Ishikawa (cell line): ENCODE results near the gene NR5A1.
A peak's percentile ranks its signal among the peaks of the same experiment; 100 is the strongest.

Experiments used
- CEBPB ChIP-seq: IDR thresholded peaks from 2 replicates; pipeline ENCODE4 v1.6.1; 2012
- CREB1 ChIP-seq: IDR thresholded peaks from 2 replicates; pipeline ENCODE4 v1.6.1; 2012; ENCODE audit warnings: low read depth
- EGR1 ChIP-seq: IDR thresholded peaks from 2 replicates; pipeline ENCODE4 v1.6.1; 2012
- EP300 ChIP-seq: IDR thresholded peaks from 2 replicates; pipeline ENCODE4 v1.6.1; 2012; ENCODE audit warnings: borderline replicate concordance
- FOXM1 ChIP-seq: IDR thresholded peaks from 2 replicates; pipeline ENCODE4 v1.6.1; 2012; ENCODE audit warnings: low read depth, borderline replicate concordance
- MAX ChIP-seq: IDR thresholded peaks from 2 replicates; pipeline ENCODE4 v1.6.1; 2012
- NFIC ChIP-seq: IDR thresholded peaks from 2 replicates; pipeline ENCODE4 v1.6.1; 2012
- RAD21 ChIP-seq: IDR thresholded peaks from 2 replicates; pipeline ENCODE4 v1.6.1; 2012; ENCODE audit warnings: low read depth
- REST ChIP-seq: IDR thresholded peaks from 2 replicates; pipeline ENCODE4 v1.6.1; 2012; ENCODE audit warnings: low read depth, mild to moderate bottlenecking
- TAF1 ChIP-seq: IDR thresholded peaks from 2 replicates; pipeline ENCODE4 v1.6.1; 2012; ENCODE audit warnings: low read depth, mild to moderate bottlenecking
- TCF12 ChIP-seq: IDR thresholded peaks from 2 replicates; pipeline ENCODE4 v1.6.1; 2012; ENCODE audit warnings: low read depth
- TEAD4 ChIP-seq: IDR thresholded peaks from 2 replicates; pipeline ENCODE4 v1.6.1; 2012
- YY1 ChIP-seq: IDR thresholded peaks from 2 replicates; pipeline ENCODE4 v1.6.1; 2012; ENCODE audit warnings: low read depth
- ZBTB7A ChIP-seq: IDR thresholded peaks from 2 replicates; pipeline ENCODE4 v1.6.1; 2012; ENCODE audit warnings: low read depth
- TF ChIP-seq, protein P1 (sequence below): IDR thresholded peaks from 2 replicates; pipeline ENCODE4 v1.6.1; 2012

NR5A1 gene

DNA sequence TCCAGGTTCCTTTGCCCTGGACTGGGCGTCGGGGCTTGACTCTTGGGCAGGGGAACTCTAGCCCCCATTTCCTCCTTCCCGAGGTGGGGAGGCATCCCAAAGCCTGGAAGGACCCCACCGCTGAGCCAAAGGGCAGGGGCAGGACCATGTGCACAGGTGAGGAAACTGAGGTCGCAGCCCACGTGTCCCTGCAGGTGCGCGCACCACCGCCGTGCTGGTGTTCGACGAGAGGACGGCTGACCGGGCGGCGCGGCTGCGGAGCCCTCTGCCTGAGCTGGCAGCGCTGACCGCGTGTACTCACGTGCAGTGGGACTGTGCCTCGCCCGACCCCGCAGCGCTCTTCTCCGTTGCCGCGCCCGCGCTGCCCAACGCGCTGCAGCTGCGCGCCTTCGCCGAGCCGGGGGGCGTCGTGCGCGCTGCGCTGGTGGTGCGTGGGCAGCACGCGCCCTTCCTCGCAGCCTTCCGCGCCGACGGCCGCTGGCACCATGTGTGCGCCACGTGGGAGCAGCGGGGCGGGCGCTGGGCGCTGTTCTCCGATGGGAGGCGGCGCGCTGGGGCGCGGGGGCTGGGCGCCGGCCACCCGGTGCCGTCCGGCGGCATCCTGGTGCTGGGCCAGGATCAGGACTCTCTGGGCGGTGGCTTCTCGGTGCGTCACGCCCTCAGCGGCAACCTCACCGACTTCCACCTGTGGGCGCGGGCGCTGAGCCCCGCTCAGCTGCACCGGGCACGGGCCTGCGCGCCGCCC lies 54.2 kb downstream of the NR5A1 start:
- TF ChIP-seq MAX: peak; percentile 98
- TF ChIP-seq, protein P1, sequence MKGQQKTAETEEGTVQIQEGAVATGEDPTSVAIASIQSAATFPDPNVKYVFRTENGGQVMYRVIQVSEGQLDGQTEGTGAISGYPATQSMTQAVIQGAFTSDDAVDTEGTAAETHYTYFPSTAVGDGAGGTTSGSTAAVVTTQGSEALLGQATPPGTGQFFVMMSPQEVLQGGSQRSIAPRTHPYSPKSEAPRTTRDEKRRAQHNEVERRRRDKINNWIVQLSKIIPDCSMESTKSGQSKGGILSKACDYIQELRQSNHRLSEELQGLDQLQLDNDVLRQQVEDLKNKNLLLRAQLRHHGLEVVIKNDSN: peak; percentile 58; the same call in 1 of the 2 replicates
- TF ChIP-seq CREB1: no peak
- TF ChIP-seq NFIC: 0 out of 2 replicates have a peak, but pooled peaks have one; percentile 14
- TF ChIP-seq TCF12: no peak; the same call in 1 of the 2 replicates
- no peak for TF ChIP-seq CEBPB
- no peak for TF ChIP-seq YY1

GRCh38 chr9:124452326-124452725 lies 54.9 kb downstream of the NR5A1 start:
- TF ChIP-seq YY1 (no peak), CREB1 (no peak), CEBPB (no peak), TAF1 (no peak), MAX (no peak), NFIC (no peak), TCF12 (no peak), FOXM1 (no peak), TEAD4 (no peak), ZBTB7A (no peak), RAD21 (no peak), EGR1 (no peak), EP300 (no peak), REST (no peak)
- TF ChIP-seq, protein P1: no peak

DNA sequence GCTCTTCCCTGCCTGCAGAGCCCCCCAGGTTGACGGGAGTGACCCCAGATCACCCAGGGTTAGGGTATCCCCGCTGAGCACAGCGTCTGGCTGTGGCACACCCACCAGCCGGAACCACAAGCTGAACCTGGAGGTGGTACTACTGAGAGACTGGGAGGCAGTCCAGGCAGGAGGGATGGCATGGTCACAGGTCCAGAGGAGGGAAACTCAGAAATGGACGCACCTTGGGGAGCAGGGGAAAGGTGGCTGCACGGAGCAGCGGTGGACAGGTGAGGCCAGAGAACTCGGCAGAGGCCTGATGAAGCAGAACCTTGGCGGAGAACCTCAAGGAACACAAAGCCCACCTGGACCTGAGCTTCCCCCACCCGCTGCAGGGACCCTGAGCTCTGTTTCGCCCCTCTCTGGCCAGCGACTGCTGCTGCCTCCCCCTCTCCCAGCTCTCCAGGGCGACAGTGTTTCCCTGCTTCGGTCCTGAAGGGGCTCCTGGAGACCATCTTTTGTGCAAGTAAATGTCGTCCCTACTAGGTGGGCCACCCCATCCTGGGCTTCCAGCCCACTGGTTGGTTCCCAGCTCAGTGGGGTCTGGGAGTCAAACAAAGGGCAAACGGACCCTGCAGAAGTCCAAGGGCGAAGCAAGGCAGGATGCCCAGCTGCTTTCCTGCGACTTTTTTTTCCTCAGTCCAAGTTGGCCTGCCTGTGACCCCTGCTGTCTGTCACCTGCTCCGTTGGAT lies 56.1 kb downstream of the NR5A1 start:
- TF ChIP-seq, protein P1: no peak
- TF ChIP-seq REST: no peak

DNA sequence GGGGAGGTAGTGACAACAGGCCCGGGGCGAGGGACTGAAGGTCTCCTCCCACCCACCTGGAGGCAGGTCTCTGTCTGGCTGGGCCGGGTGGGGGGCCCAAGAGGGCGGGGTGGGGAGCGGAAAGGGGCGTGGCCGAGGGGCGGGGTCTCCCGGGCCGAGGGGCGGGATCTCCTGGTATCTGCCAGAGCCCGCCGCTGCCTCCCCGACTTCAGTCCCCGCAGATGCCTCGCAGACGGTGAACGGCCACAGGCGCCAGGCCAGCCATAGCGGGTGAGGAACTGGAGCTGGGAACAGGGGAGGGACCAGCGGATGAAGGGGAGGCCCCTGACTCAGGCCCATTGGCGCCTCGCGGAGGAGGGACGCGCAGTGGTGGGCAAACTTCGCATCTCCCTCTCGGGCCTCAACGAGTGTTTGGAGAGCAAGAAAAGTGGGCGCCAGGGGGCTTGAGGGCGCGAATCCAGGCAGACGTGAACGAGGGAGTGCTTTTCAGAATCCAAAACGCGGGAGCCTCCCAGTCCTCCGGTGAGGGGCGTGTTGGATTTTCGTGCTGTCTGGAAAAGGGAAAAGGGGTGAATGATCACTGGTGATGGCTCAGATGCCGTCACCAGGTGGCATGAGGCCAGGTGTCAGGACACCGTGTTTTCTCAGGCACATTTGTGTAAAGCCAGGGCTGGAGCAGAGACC lies 56.8 kb downstream of the NR5A1 start, which contains the start of gene ADGRD2:
Gene ADGRD2 (plus strand): TSS at position 211 of the 684 bp plus-strand sequence. CDS start 1,216 bp downstream, outside the sequence.
- TF ChIP-seq NFIC (no peak), EP300 (no peak), REST (no peak), MAX (no peak), FOXM1 (no peak), TCF12 (no peak), CEBPB (no peak), CREB1 (no peak), RAD21 (no peak), YY1 (no peak), TEAD4 (no peak), EGR1 (no peak), TAF1 (no peak), ZBTB7A (no peak)
- TF ChIP-seq, protein P1: no peak
